Ramos (cell line): ENCODE results near the gene MRPS35.

Experiments used
- in situ Hi-C: fragments of 300-500 bp; cut with MboI; formaldehyde crosslinking; loops from one replicate; pipeline ENCODE4 v1.14.3; 2022; ENCODE audit warnings: low sequenced_read_pairs; ENCODE audit not compliant: unreplicated experiment

The MRPS35 gene

GRCh38 chr12:27769142-27769673 lies 58.6 kb downstream of the MRPS35 start:
- in situ Hi-C loops = no loop called here

- in situ Hi-C loops = no loop called here
These were observed 61.1 kb downstream of the MRPS35 start for GRCh38 chr12:27771481-27772327.

GRCh38 chr12:27772328-27773049 lies 61.9 kb downstream of the MRPS35 start:
- in situ Hi-C loops = no loop called here

- in situ Hi-C loops = no loop called here
These were observed 66.5 kb downstream of the MRPS35 start for GRCh38 chr12:27777141-27777540.

- in situ Hi-C loops = no loop called here
These were observed 67.6 kb downstream of the MRPS35 start for GRCh38 chr12:27778206-27778605.

GRCh38 chr12:27779416-27779919 lies 68.8 kb downstream of the MRPS35 start:
- in situ Hi-C loops = no loop called here

- in situ Hi-C loops = no loop called here
These were observed 69.4 kb downstream of the MRPS35 start, which contains the start of the genes KLHL42 and MANSC4 for GRCh38 chr12:27779920-27780611. Gene KLHL42, plus strand, starts transcription at chr12:27780233. Its CDS starts 98 bp downstream, at chr12:27780331. Gene MANSC4, minus strand, starts transcription at chr12:27780236. Its CDS starts 8,960 bp downstream, at chr12:27771276.

- in situ Hi-C loops = no loop called here
These were observed 70.2 kb downstream of the MRPS35 start for GRCh38 chr12:27780612-27781408.

- in situ Hi-C loops = no loop called here
These were observed 71.0 kb downstream of the MRPS35 start for GRCh38 chr12:27781680-27782079.

- in situ Hi-C loops = no loop called here
These were observed 71.8 kb downstream of the MRPS35 start for GRCh38 chr12:27782481-27782880.

GRCh38 chr12:27785882-27786570 lies 75.4 kb downstream of the MRPS35 start:
- in situ Hi-C loops = no loop called here

- in situ Hi-C loops = no loop called here
These were observed 76.9 kb downstream of the MRPS35 start for GRCh38 chr12:27787559-27787958.

- in situ Hi-C loops = no loop called here
These were observed 79.5 kb downstream of the MRPS35 start for GRCh38 chr12:27790179-27790578.

GRCh38 chr12:27794818-27795584 lies 84.4 kb downstream of the MRPS35 start:
- in situ Hi-C loops = no loop called here

- in situ Hi-C loops = no loop called here
These were observed 85.5 kb downstream of the MRPS35 start for GRCh38 chr12:27796128-27796527.

- in situ Hi-C loops = no loop called here
These were observed 86.8 kb downstream of the MRPS35 start for GRCh38 chr12:27797301-27798025.

- in situ Hi-C loops = no loop called here
These were observed 90.2 kb downstream of the MRPS35 start for GRCh38 chr12:27800819-27801218.

- in situ Hi-C loops = no loop called here
These were observed 91.0 kb downstream of the MRPS35 start for GRCh38 chr12:27801630-27802029.
